H1 (cell line): ENCODE results near the gene CHTF18. TPM values are rescaled to one million over a fixed set of nuclear protein-coding genes. Genes with fewer than 3 reads are reported as not detected.

ENCODE experiments used
- CTCF ChIA-PET: fragments of 300-600 bp; sonication (Branson Sonifier 250); formaldehyde crosslinking; loops from one replicate; lab custom pipeline; 2021; ENCODE audit not compliant: partially characterized antibody; lab: Charles Lee
- POLR2A ChIA-PET: fragments of 300-600 bp; sonication (Branson Sonifier 250); formaldehyde crosslinking; loops from one replicate; lab custom pipeline; 2021; ENCODE audit warnings: inconsistent platforms; ENCODE audit not compliant: partially characterized antibody; lab: Charles Lee
- DNase-seq, 2 experiments: peaks; one replicate each; pipeline versions ENCODE4 v3.0.0 to v3.0.0-alpha.2; 2010 to 2022; ENCODE audit warnings: low spot score in 2 of 2, low read depth in 1 of 2, mixed read lengths in 1 of 2
- FAIRE-seq: peaks from 2 replicates; lab custom pipeline; 2011; peaks lifted over from hg19 to GRCh38; lab: Jason Lieb, UNC
- H2AFZ ChIP-seq: 2 replicates; pipeline ENCODE4 v1.8.1; 2012; ENCODE audit warnings: low read length, inconsistent platforms
- H2AK5ac ChIP-seq: 2 replicates; pipeline ENCODE4 v1.6.1; 2013; ENCODE audit warnings: low read depth, low read length
- H2BK120ac ChIP-seq: replicated peaks from 2 replicates; pipeline ENCODE3; 2013; ENCODE audit warnings: low read depth, low read length, inconsistent platforms
- H2BK12ac ChIP-seq: 2 replicates; pipeline ENCODE4 v1.6.1; 2013; ENCODE audit warnings: low read depth, low read length
- H2BK15ac ChIP-seq: 2 replicates; pipeline ENCODE4 v1.6.1; 2013; ENCODE audit warnings: low read length
- H2BK20ac ChIP-seq: 2 replicates; pipeline ENCODE4 v1.6.1; 2013; ENCODE audit warnings: low read length
- H2BK5ac ChIP-seq: 2 replicates; pipeline ENCODE4 v1.6.1; 2013; ENCODE audit warnings: low read depth, low read length
- H3K14ac ChIP-seq: 2 replicates; pipeline ENCODE4 v1.6.1; 2013; ENCODE audit warnings: inconsistent platforms; ENCODE audit not compliant: insufficient read length
- H3K18ac ChIP-seq: 2 replicates; pipeline ENCODE4 v1.6.1; 2013; ENCODE audit warnings: low read length; ENCODE audit errors: extremely low read depth
- H3K23ac ChIP-seq: 2 replicates; pipeline ENCODE4 v1.6.1; 2013; ENCODE audit warnings: inconsistent platforms; ENCODE audit not compliant: insufficient read length
- H3K23me2 ChIP-seq: 2 replicates; pipeline ENCODE4 v1.6.1; 2013; ENCODE audit warnings: low read depth, low read length
- H3K27ac ChIP-seq: 2 replicates; pipeline ENCODE4 v1.6.1; 2011; ENCODE audit warnings: low read depth, low read length, inconsistent platforms
- H3K27me3 ChIP-seq, 4 experiments: replicated peaks in 1 of 4; 1 replicate in 1 of 4; 2 replicates in 3 of 4; pipeline versions ENCODE4 v1.6.1 to v1.8.1; 2011 to 2013; ENCODE audit warnings: low read length in 3 of 4, mild to moderate bottlenecking in 3 of 4, inconsistent platforms in 2 of 4, mixed read lengths in 2 of 4, moderate library complexity in 1 of 4; ENCODE audit not compliant: control insufficient read depth in 3 of 4, insufficient read depth in 3 of 4; ENCODE audit errors: extremely low read depth in 1 of 4
- H3K36me3 ChIP-seq, 4 experiments: 2 replicates each; pipeline versions ENCODE4 v1.6.1 to v1.8.1; 2011 to 2013; ENCODE audit warnings: mild to moderate bottlenecking in 4 of 4, low read length in 3 of 4, moderate library complexity in 2 of 4, control low read depth in 1 of 4, inconsistent platforms in 1 of 4; ENCODE audit not compliant: insufficient read depth in 4 of 4, control insufficient read depth in 2 of 4
- H3K4ac ChIP-seq: replicated peaks from 2 replicates; pipeline ENCODE3; 2013; ENCODE audit warnings: low read length, low read depth, mixed read lengths, inconsistent platforms; ENCODE audit not compliant: insufficient read length
- H3K4me1 ChIP-seq, 4 experiments: replicated peaks in 1 of 4; 1 replicate in 1 of 4; 2 replicates in 3 of 4; pipeline versions ENCODE4 v1.6.1 to v1.8.1; 2011 to 2013; ENCODE audit warnings: low read length in 3 of 4, inconsistent platforms in 2 of 4, mixed read lengths in 1 of 4; ENCODE audit not compliant: insufficient read depth in 4 of 4, control insufficient read depth in 3 of 4
- H3K4me2 ChIP-seq, 2 experiments: 2 replicates each; pipeline versions ENCODE4 v1.6.1 to v1.8.1; 2011 to 2013; ENCODE audit warnings: low read depth in 2 of 2, low read length in 2 of 2, control low read depth in 1 of 2, inconsistent platforms in 1 of 2, mild to moderate bottlenecking in 1 of 2; ENCODE audit not compliant: insufficient read depth in 1 of 2
- H3K4me3 ChIP-seq, 4 experiments: fragments of 200-600, 300-600 bp in 1 of 4; sonication (generic), shearing (Covaris generic), sonication (Bioruptor Twin) in 1 of 4; 2 replicates each; pipeline versions ENCODE4 v1.5.1 to v1.8.1; 2011 to 2016; ENCODE audit warnings: low read length in 4 of 4, low read depth in 3 of 4, control low read depth in 2 of 4, inconsistent platforms in 2 of 4, mild to moderate bottlenecking in 2 of 4, mixed read lengths in 1 of 4, moderate library complexity in 1 of 4; ENCODE audit not compliant: insufficient read depth in 2 of 4; ENCODE audit errors: extremely low read depth in 1 of 4
- H3K56ac ChIP-seq: replicated peaks from 2 replicates; pipeline ENCODE3; 2013; ENCODE audit warnings: low read depth, mild to moderate bottlenecking, mixed read lengths, low read length, inconsistent platforms; ENCODE audit not compliant: insufficient read length
- H3K79me1 ChIP-seq: 2 replicates; pipeline ENCODE4 v1.6.1; 2013; ENCODE audit warnings: low read depth, low read length, control low read depth
- H3K79me2 ChIP-seq, 2 experiments: 2 replicates each; pipeline versions ENCODE4 v1.6.1 to v1.8.1; 2012 to 2013; ENCODE audit warnings: low read length in 2 of 2, mild to moderate bottlenecking in 2 of 2, inconsistent platforms in 1 of 2; ENCODE audit not compliant: insufficient read depth in 2 of 2, control insufficient read depth in 1 of 2
- H3K9ac ChIP-seq, 4 experiments: replicated peaks in 1 of 4; 1 replicate in 1 of 4; 2 replicates in 3 of 4; pipeline versions ENCODE4 v1.6.1 to v1.8.1; 2011 to 2013; ENCODE audit warnings: low read depth in 3 of 4, low read length in 3 of 4, control low read depth in 2 of 4, mild to moderate bottlenecking in 2 of 4, moderate library complexity in 2 of 4, inconsistent platforms in 1 of 4; ENCODE audit errors: extremely low read depth in 1 of 4
- H3K9me3 ChIP-seq, 2 experiments: 2 replicates each; pipeline versions ENCODE4 v1.6.1 to v1.8.1; 2012 to 2013; ENCODE audit warnings: mild to moderate bottlenecking in 2 of 2, moderate library complexity in 2 of 2, control low read depth in 1 of 2, inconsistent platforms in 1 of 2, low read depth in 1 of 2, low read length in 1 of 2, mixed read lengths in 1 of 2; ENCODE audit not compliant: insufficient read depth in 2 of 2
- H4K20me1 ChIP-seq, 2 experiments: replicated peaks in 1 of 2; 2 replicates each; pipeline versions ENCODE3 to v1.8.1; 2011 to 2013; ENCODE audit warnings: inconsistent platforms in 2 of 2, low read length in 2 of 2, mild to moderate bottlenecking in 1 of 2; ENCODE audit not compliant: insufficient read depth in 2 of 2, control insufficient read depth in 1 of 2
- H4K5ac ChIP-seq: 2 replicates; pipeline ENCODE4 v1.6.1; 2013; ENCODE audit warnings: low read length, low read depth, mixed read lengths, inconsistent platforms; ENCODE audit not compliant: insufficient read length
- H4K8ac ChIP-seq: 2 replicates; pipeline ENCODE4 v1.8.0; 2013; ENCODE audit warnings: mild to moderate bottlenecking, moderate library complexity, low read length, inconsistent platforms; ENCODE audit not compliant: insufficient read depth; ENCODE audit errors: extremely low read depth
- H4K91ac ChIP-seq: replicated peaks from 2 replicates; pipeline ENCODE3; 2013; ENCODE audit warnings: low read length, mixed read lengths, inconsistent platforms; ENCODE audit not compliant: insufficient read length
- BACH1 ChIP-seq: IDR thresholded peaks from 2 replicates; pipeline ENCODE4 v1.6.1; 2012; ENCODE audit warnings: low read length, improper control_type of control experiment
- CHD1 ChIP-seq: IDR thresholded peaks from 2 replicates; pipeline ENCODE4 v1.6.1; 2012; ENCODE audit warnings: low read depth, low read length, improper control_type of control experiment
- CTCF ChIP-seq, 3 experiments: IDR thresholded peaks; 1 replicate in 2 of 3; 2 replicates in 1 of 3; pipeline versions ENCODE4 v1.5.1 to v1.6.1; 2011; ENCODE audit warnings: low read length in 3 of 3, mild to moderate bottlenecking in 3 of 3, inconsistent platforms in 2 of 3, low read depth in 1 of 3, moderate library complexity in 1 of 3; ENCODE audit not compliant: insufficient read depth in 1 of 3; ENCODE audit errors: control extremely low read depth in 1 of 3
- GABPA ChIP-seq: IDR thresholded peaks from 2 replicates; pipeline ENCODE4 v1.6.1; 2011; ENCODE audit warnings: mild to moderate bottlenecking, low read length, moderate library complexity, borderline replicate concordance; ENCODE audit not compliant: insufficient read depth
- JUN ChIP-seq: IDR thresholded peaks from 2 replicates; pipeline ENCODE4 v1.6.1; 2011; ENCODE audit warnings: low read depth, mild to moderate bottlenecking, improper control_type of control experiment, low read length
- NRF1 ChIP-seq: IDR thresholded peaks from 2 replicates; pipeline ENCODE4 v1.6.1; 2011; ENCODE audit warnings: mild to moderate bottlenecking, low read depth, low read length, improper control_type of control experiment
- RBBP5 ChIP-seq: IDR thresholded peaks from 2 replicates; pipeline ENCODE4 v1.7.1; 2012; ENCODE audit warnings: low read depth, mild to moderate bottlenecking, inconsistent platforms, low read length, moderate library complexity, borderline replicate concordance
- SIRT6 ChIP-seq: IDR thresholded peaks from one replicate; pipeline ENCODE4 v1.7.1; 2012; ENCODE audit warnings: low read length, inconsistent platforms
- SIX5 ChIP-seq: IDR thresholded peaks from 2 replicates; pipeline ENCODE4 v1.6.1; 2011; ENCODE audit warnings: mild to moderate bottlenecking, low read depth, low read length
- SP1 ChIP-seq: IDR thresholded peaks from 2 replicates; pipeline ENCODE4 v1.6.1; 2011; ENCODE audit warnings: low read depth, low read length
- TAF7 ChIP-seq: optimal IDR thresholded peaks from 2 replicates; pipeline ENCODE3; 2011; ENCODE audit warnings: low read depth, mild to moderate bottlenecking, inconsistent platforms, low read length, moderate library complexity, borderline replicate concordance
- WGBS, 2 experiments: shearing (Covaris generic) in 1 of 2; methylation state at CpG; one replicate each; pipeline versions ENCODE4 v1.1.6 to v1.1.7; 2013 to 2015; ENCODE audit warnings: low lambda C conversion rate in 2 of 2, mixed read lengths in 2 of 2, inconsistent platforms in 1 of 2, low coverage in 1 of 2, missing lambda C conversion rate in 1 of 2; ENCODE audit not compliant: insufficient replicate concordance in 2 of 2, insufficient coverage in 1 of 2, insufficient read length in 1 of 2; ENCODE audit errors: extremely low coverage in 1 of 2, missing lambda C conversion rate in 1 of 2; 5-methylcytosine and 5-hydroxymethylcytosine counted together
- polyA plus RNA-seq, 7 experiments: library from polyadenylated mRNA; depleted of rRNA in 3 of 7; stranded (reverse) in 5 of 7; unstranded in 2 of 7; fragments of >200 nt in 5 of 7; fragments of 200-250 nt in 2 of 7; gene quantifications; 1 replicate in 5 of 7; 2 replicates in 1 of 7; 4 replicates in 1 of 7; pipeline versions ENCODE4 v1.2.1 to v1.2.3, GENCODE V29; 2011 to 2013; ENCODE audit warnings: missing spikeins in 2 of 7, mixed read lengths in 2 of 7
- total RNA-seq: library from RNA; stranded (reverse); fragmentation: NEBNext Ultra II Directional; extraction: Animal tissue kit (Norgen Biotek cat#: 25700); gene quantifications from 2 replicates; pipeline ENCODE4 v1.2.1, GENCODE V29; 2021
- TF ChIP-seq, protein P1 (sequence below): IDR thresholded peaks from 2 replicates; pipeline ENCODE4 v1.6.1; 2012; ENCODE audit warnings: inconsistent platforms

Gene CHTF18
- total and polyA plus RNA-seq, 2 of the 8 experiments (the other 6 are each of a cell fraction or from before 2014, with no cell fraction given) = 75.3 to 104 TPM

GRCh38 chr16:750485-750884 is 37.9 kb upstream of the CHTF18 start:
- CTCF ChIA-PET = interaction anchor here (0.6 to 35.8 kb wide), 9 partner anchors 10 to 578 kb away, joined by 3 to 977 read pairs (median 5); partner anchors contain the start of genes ANTKMT, CCDC78, CHTF18 and CIAO3
- H3K4me1 ChIP-seq = peaks cover 3 to 12% (median 5%) of the 10 kb centered on the region in 4 experiments; a peak in 5 of 7 replicates
- TF ChIP-seq GABPA = no peak
- no peak for TF ChIP-seq CHD1
- no peak for TF ChIP-seq BACH1
- TF ChIP-seq RBBP5 = no peak
- no peak for TF ChIP-seq JUN
- TF ChIP-seq, protein P1, sequence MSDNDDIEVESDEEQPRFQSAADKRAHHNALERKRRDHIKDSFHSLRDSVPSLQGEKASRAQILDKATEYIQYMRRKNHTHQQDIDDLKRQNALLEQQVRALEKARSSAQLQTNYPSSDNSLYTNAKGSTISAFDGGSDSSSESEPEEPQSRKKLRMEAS = no peak
- TF ChIP-seq SP1 = no peak
- TF ChIP-seq SIX5 = no peak
- TF ChIP-seq SIRT6 = no peak
- TF ChIP-seq NRF1 = no peak
- TF ChIP-seq TAF7 = no peak
- TF ChIP-seq CTCF (IDR thresholded peaks at IDR 0.05; ENCODE audit: control extremely low read depth in 1 of 3, insufficient read depth in 1 of 3, low read depth in 1 of 3, low read length in 3 of 3) = no peak

More at GRCh38 chr16:750485-750884, 37.9 kb upstream of the CHTF18 start:
- Histone ChIP-seq H2AFZ (no peak overlapping the region), H2BK20ac (no peak overlapping the region), H2BK12ac (no peak overlapping the region), H3K56ac (no peak overlapping the region), H3K9me3 (no peaks in the 10 kb centered on the region), H3K14ac (no peak overlapping the region), H3K4me2 (no peak overlapping the region), H4K5ac (no peak overlapping the region), H4K20me1 (no peaks in the 10 kb centered on the region), H3K23me2 (no peaks in the 10 kb centered on the region), H3K23ac (no peak overlapping the region), H3K27me3 (no peaks in the 10 kb centered on the region), H4K8ac (no peak overlapping the region), H3K79me1 (no peaks in the 10 kb centered on the region), H3K4ac (no peak overlapping the region), H4K91ac (no peak overlapping the region), H3K9ac (no peak overlapping the region), H2BK15ac (no peak overlapping the region), H2AK5ac (no peak overlapping the region), H2BK5ac (no peak overlapping the region), H2BK120ac (no peak overlapping the region), H3K79me2 (no peaks in the 10 kb centered on the region), H3K4me3 (no peak overlapping the region), H3K36me3 (no peaks in the 10 kb centered on the region), H3K18ac (no peak overlapping the region), H3K27ac (no peak overlapping the region)
- 89% methylated on average over 9 of the region's 9 CpGs; no CpG with 5 or more reads in 1 of the 2 experiments for WGBS, 2 experiments
- FAIRE-seq = no peak
- DNase-seq = no peak
- POLR2A ChIA-PET = interaction anchor here (0.9 to 2.0 kb wide), 7 partner anchors 10 to 38 kb away, joined by 3 to 7 read pairs (median 3); partner anchors contain the start of genes CHTF18, CIAO3, MSLN and RPUSD1
